GM08714 (cell line): Measurements from ENCODE around the gene ERC1.
"Not testable (repeated sequence)": the region's sequence is repeated elsewhere in the genome, so short reads cannot be mapped to it uniquely, and the experiment has no call there.

Source experiments
- H3K4me3 ChIP-seq: fragments of 200-500 bp; sonication (Bioruptor generic); 2 replicates; pipeline ENCODE4 v1.5.1; 2014; ENCODE audit warnings: mild to moderate bottlenecking, low read length, inconsistent platforms
- ZNF274 ChIP-seq: IDR thresholded peaks from 2 replicates; pipeline ENCODE4 v1.6.1; 2012; ENCODE audit warnings: mild to moderate bottlenecking, low read depth, low read length

Gene ERC1

DNA sequence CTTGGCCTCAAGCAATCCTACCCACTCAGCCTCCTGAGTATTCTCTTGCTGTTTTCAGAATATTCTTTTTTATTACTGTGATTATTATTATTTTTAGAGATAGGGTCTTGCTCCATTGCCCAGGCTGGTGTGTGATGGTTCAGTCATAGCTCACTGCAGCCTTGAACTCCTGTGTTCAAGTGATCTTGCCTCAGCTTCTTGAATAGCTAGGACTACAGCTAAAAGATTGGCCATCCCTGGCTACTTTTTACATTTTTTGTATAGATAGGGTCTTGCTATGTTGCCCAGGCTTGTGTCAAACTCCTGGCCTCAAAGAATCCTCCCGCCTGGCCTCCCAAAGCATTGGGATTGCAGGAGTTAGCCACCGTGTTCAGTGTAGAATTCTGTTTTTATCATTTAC, 73.3 kb downstream of the ERC1 start:
- H3K4me3 ChIP-seq: no peak overlapping the region
- no peak for TF ChIP-seq ZNF274

DNA sequence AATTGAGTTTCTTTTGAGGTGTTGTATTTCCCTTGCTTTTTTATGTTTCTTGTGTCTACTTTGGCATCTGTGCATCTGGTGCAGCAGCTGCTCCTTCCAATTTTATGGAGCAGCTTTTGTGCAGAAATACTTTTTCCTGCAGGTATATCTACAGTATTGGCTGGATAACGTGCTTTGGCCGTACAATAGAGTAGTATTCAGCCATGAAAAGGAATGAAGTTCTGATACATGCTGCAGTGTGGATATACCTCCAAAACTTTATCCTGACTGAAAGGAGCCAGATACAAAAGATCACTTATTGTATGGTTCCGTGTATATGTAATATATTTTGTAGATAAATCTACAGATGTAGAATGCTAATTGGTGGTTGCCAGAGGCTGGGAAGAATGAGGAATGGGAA, 74.6 kb downstream of the ERC1 start:
- no peak overlapping the region for H3K4me3 ChIP-seq
- no peak for TF ChIP-seq ZNF274

GRCh38 chr12:1069846-1070245, 78.8 kb downstream of the ERC1 start:
- no peak for TF ChIP-seq ZNF274
- H3K4me3 ChIP-seq: no peak overlapping the region

DNA sequence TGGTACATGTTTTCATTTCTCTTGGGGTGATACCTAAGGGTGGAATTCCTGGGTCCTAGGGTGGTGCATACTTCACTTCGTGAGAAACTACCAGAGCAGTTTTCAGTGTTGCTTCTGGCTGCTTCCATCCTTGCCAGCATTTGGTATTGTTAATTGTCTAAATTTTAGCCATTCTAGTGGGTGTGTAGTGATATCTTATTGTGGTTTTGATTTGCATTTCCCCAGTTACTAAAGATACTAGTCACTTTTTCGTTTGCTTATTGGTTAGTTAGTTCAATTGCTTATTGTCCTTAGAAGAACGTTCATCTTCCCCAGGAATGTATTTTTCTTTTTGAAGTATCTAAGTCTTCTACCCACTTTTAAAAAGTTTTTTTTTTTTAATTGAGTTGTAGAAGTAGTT, 80.2 kb downstream of the ERC1 start:
- no peak for TF ChIP-seq ZNF274
- H3K4me3 ChIP-seq: no peak overlapping the region

DNA sequence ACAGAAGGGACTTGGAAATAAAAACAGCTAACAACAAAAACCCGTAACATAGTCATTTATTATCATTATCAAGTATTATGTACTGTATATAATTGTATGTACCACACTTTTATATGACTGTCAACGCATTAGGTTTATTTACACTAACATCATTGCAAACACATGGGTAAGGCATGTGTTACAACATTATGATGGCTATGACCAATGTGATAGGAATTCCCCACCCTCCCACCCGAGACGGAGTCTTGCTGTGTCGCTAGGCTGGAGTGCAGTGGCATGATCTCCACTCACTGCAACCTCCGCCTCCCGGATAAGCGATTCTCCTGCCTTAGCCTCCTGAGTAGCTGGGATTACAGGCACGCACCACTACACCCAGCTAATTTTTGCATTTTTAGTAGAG, 82.6 kb downstream of the ERC1 start:
- H3K4me3 ChIP-seq: no peak overlapping the region
- TF ChIP-seq ZNF274: no peak

- H3K4me3 ChIP-seq: no peak overlapping the region
- no peak for TF ChIP-seq ZNF274
These were observed 86.2 kb downstream of the ERC1 start for GRCh38 chr12:1077036-1077803.

DNA sequence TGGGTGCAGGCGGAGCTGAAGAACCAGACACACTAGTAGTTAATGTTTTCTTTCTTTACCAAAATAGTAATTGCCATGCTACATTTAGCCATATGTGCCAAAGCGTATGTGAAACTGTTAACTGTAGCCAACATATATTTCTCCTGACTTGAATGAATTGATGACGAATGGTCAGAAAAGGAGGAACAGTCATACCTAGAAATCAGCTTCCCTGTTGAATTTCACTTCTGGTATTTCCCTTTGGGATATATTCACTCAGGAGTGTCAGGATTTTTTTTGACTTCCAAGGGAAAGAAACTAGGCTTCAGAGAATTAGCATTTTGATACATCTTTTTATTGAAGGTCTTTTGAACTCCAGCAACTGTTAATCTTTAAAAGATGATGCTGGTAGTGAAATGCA, 87.0 kb downstream of the ERC1 start:
- no peak for TF ChIP-seq ZNF274

GRCh38 chr12:1080520-1081223, 89.6 kb downstream of the ERC1 start:
- H3K4me3 ChIP-seq: no peak overlapping the region; the same call in 1 of the 2 replicates
- no peak for TF ChIP-seq ZNF274

More for the DNA sequence above, 87.0 kb downstream of the ERC1 start:
- H3K4me3 ChIP-seq: no peak overlapping the region

GRCh38 chr12:1083151-1083888, 92.3 kb downstream of the ERC1 start:
- TF ChIP-seq ZNF274: no peak

DNA sequence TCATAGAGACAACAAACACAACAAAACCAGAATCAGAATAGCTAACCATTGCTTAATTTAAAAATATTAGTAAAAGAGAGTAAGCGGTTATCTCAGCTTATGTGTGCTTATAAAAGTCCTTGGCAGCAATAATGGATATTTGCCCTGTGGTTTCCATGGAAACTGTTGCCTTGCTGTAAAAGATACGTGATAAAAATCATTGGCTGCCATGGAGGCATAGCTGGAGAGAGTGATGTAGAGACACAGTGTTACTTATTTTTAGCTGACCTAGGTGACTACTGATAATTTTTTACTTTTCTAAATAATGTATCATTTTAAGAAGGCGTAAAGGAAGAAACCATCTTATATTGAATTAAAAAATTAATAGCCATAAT, 92.9 kb downstream of the ERC1 start:
- no peak overlapping the region for H3K4me3 ChIP-seq
- TF ChIP-seq ZNF274: no peak

More at GRCh38 chr12:1083151-1083888, 92.3 kb downstream of the ERC1 start:
- H3K4me3 ChIP-seq: no peak overlapping the region

DNA sequence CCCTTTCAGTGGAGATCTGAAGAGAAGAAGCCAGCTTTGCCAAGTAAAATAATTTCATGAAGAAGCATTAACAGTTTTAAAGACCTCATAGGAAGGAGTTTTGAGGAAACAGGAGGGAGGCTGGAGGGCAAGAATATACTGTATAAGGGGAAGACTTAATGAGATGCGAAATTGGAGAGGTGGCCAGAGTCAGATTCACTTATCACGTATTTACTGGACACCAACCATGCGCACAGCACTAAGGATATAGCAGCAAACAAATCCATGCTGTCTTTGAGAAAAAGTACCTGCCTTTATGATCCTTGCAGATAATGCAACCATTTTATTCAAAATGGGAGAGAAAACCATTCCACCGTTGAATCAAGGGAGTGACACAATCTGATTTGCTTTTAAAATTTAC, 100.3 kb downstream of the ERC1 start:
- no peak overlapping the region for H3K4me3 ChIP-seq
- TF ChIP-seq ZNF274: no peak

GRCh38 chr12:1093166-1093751, 102.2 kb downstream of the ERC1 start:
- TF ChIP-seq ZNF274: no peak
- H3K4me3 ChIP-seq: no peak overlapping the region

GRCh38 chr12:1094714-1095113, 103.7 kb downstream of the ERC1 start:
- H3K4me3 ChIP-seq: no peak overlapping the region
- TF ChIP-seq ZNF274: no peak

GRCh38 chr12:1099158-1099557, 108.1 kb downstream of the ERC1 start:
- H3K4me3 ChIP-seq: no peak overlapping the region
- TF ChIP-seq ZNF274: no peak

- not testable (repeated sequence) for H3K4me3 ChIP-seq
These were observed 108.6 kb downstream of the ERC1 start for GRCh38 chr12:1099618-1100017.
